Natural killer cell (primary cell): ENCODE results near the gene CACNA1C. TPM values are rescaled to one million over a fixed set of nuclear protein-coding genes. Genes with fewer than 3 reads are reported as not detected.

Experiments used
- ATAC-seq, 3 donors: fragments of 150-1000 bp in 2 of 3; fragments of 200-7000 bp in 1 of 3; cut with Tn5 transposase; 1 replicate in 1 of 3; 2 replicates in 2 of 3; pipeline ENCODE4 v1.10.0; 2021; ENCODE audit warnings: mild to moderate bottlenecking in 2 of 3, moderate library complexity in 2 of 3
- DNase-seq, 2 donors: peaks; one replicate each; pipeline versions ENCODE4 v3.0.0 to v3.0.0-alpha.2; 2013 to 2021; ENCODE audit warnings: mixed read lengths in 1 of 2
- H3K27ac ChIP-seq: one replicate; pipeline ENCODE4 v1.5.1; 2013; ENCODE audit warnings: mild to moderate bottlenecking, low read length
- H3K27me3 ChIP-seq: one replicate; pipeline ENCODE4 v1.6.1; 2013; ENCODE audit warnings: low read length; ENCODE audit not compliant: control insufficient read depth, insufficient read depth
- H3K36me3 ChIP-seq: one replicate; pipeline ENCODE4 v1.6.1; 2013; ENCODE audit warnings: low read length; ENCODE audit not compliant: control insufficient read depth, insufficient read depth
- H3K4me1 ChIP-seq: one replicate; pipeline ENCODE4 v1.6.1; 2013; ENCODE audit warnings: low read length; ENCODE audit not compliant: control insufficient read depth, insufficient read depth
- H3K4me3 ChIP-seq: one replicate; pipeline ENCODE4 v1.5.1; 2013; ENCODE audit warnings: low read length
- H3K9me3 ChIP-seq: one replicate; pipeline ENCODE4 v1.6.1; 2013; ENCODE audit warnings: low read length; ENCODE audit not compliant: control insufficient read depth, insufficient read depth
- H3K27ac Mint-ChIP-seq, 2 donors: one replicate each; pipeline ENCODE4 v1.8.0; 2022; ENCODE audit warnings: mild to moderate bottlenecking in 2 of 2, mixed read lengths in 2 of 2, moderate library complexity in 1 of 2
- H3K27me3 Mint-ChIP-seq, 2 donors: one replicate each; pipeline ENCODE4 v1.8.0; 2022; ENCODE audit warnings: low read depth in 2 of 2, mixed read lengths in 2 of 2
- H3K36me3 Mint-ChIP-seq: one replicate; pipeline ENCODE4 v1.8.0; 2022; ENCODE audit warnings: mixed read lengths
- H3K4me1 Mint-ChIP-seq, 2 donors: one replicate each; pipeline ENCODE4 v1.8.0; 2022; ENCODE audit warnings: mixed read lengths in 2 of 2
- H3K4me3 Mint-ChIP-seq: one replicate; pipeline ENCODE4 v1.8.0; 2022; ENCODE audit warnings: mild to moderate bottlenecking, moderate library complexity, mixed read lengths
- H3K9me3 Mint-ChIP-seq, 2 donors: one replicate each; pipeline ENCODE4 v1.8.0; 2022; ENCODE audit warnings: mixed read lengths in 2 of 2
- WGBS: methylation state at CpG from one replicate; pipeline ENCODE4 v1.1.7; 2013; ENCODE audit warnings: missing lambda C conversion rate; ENCODE audit not compliant: insufficient coverage; 5-methylcytosine and 5-hydroxymethylcytosine counted together
- intact Hi-C: fragments of 100-400 bp; cut with micrococcal nuclease; formaldehyde crosslinking; loops from one replicate; pipeline ENCODE4 v1.14.2; 2022
- total RNA-seq, 4 donors: library from RNA; stranded (reverse); fragments of 120-200 nt in 1 of 4; gene quantifications; one replicate each; pipeline versions ENCODE4 v1.2.3 to v1.2.4, GENCODE V29; 2013 to 2022
- TF ChIP-seq, protein P1 (sequence below): fragments of 200-600 bp; IDR thresholded peaks from one replicate; pipeline ENCODE4 v1.8.0; 2022; ENCODE audit warnings: antibody characterized with exemption

CACNA1C gene
- total RNA-seq, 3 donors from 2014 or later (not counting 1 experiment from before 2014, with no cell fraction given): 0.07 to 0.35 (median 0.08) TPM

DNA sequence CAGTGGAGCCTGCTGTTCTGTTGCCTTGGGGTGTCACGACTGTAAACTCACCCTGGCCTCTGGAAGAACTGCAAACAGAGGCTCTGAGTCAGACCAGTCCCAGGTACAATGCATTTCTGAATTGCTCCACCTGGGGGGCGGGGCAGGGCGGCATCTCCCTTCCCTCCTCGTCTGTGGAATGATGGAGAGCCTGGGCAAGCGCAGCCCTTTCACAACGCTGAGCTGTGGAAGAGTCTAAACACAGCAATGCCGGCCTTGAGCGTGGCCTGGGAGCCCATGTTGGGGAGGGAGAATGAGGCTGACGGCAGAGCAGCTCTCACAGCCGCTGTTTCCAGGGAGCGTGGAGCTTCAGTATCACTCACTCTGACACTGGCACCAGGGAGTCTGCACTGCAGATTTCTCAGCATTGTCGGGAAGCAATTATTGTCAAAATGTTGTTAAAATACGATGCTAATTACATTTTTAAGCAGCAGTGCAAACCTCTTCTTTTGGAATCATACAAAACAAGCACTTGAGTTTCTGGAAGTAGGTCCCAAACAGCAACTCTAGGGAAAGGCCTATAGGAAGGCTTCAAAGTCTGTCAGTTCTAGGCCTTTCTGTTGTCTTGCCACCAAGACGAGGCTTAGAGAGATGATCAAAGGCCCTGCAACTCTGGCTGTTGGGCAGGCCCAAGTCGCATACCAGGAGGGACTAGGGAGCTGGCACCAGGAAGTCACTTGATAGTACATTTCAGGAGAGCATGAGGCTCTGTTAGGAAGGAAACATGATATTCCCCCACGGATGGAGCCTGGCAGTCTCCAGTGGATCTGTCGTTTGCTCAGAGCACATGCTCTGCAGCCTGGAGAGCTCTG lies 498.0 kb downstream of the CACNA1C start:
- Mint-ChIP-seq H3K27me3 (no peaks in the 10 kb centered on the region), H3K27ac (no peak overlapping the region), H3K4me3 (no peak overlapping the region), H3K36me3 (no peaks in the 10 kb centered on the region), H3K4me1 (no peaks in the 10 kb centered on the region), H3K9me3 (no peaks in the 10 kb centered on the region)
- TF ChIP-seq, protein P1, sequence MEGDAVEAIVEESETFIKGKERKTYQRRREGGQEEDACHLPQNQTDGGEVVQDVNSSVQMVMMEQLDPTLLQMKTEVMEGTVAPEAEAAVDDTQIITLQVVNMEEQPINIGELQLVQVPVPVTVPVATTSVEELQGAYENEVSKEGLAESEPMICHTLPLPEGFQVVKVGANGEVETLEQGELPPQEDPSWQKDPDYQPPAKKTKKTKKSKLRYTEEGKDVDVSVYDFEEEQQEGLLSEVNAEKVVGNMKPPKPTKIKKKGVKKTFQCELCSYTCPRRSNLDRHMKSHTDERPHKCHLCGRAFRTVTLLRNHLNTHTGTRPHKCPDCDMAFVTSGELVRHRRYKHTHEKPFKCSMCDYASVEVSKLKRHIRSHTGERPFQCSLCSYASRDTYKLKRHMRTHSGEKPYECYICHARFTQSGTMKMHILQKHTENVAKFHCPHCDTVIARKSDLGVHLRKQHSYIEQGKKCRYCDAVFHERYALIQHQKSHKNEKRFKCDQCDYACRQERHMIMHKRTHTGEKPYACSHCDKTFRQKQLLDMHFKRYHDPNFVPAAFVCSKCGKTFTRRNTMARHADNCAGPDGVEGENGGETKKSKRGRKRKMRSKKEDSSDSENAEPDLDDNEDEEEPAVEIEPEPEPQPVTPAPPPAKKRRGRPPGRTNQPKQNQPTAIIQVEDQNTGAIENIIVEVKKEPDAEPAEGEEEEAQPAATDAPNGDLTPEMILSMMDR: no peak
- no peak for DNase-seq
- H3K4me3 ChIP-seq: no peak overlapping the region
- no peaks in the 10 kb centered on the region for H3K36me3 ChIP-seq
- intact Hi-C loops: no loop called here
- H3K27ac ChIP-seq: no peak overlapping the region
- H3K9me3 ChIP-seq: no peaks in the 10 kb centered on the region
- H3K27me3 ChIP-seq: no peaks in the 10 kb centered on the region
- no peaks in the 10 kb centered on the region for H3K4me1 ChIP-seq
- 88% methylated on average over 15 of the region's 17 CpGs for WGBS
- ATAC-seq: no peak

DNA sequence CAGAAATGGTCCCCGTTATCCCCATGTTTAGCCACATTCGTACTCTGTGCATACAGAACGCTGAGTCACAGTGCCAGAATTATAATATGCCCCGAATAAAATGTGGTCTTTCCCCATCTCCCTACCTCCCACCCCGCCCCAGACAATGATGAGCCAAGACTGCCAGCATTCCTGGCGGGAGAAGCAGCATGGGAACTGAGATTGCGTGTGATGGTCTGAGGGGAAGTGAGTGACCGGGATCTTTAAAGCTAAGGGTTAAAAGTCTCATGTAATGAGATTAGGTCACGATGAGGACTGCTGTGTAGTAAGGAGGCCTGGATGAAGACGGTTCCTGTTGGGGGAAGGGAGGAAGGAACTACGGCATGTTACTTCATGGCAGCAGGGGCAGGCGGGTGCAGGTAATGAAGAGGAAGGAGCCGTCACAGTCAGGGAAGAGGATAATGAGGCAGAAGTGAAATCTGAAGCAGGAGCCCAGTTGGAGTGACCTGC lies 498.7 kb downstream of the CACNA1C start:
- TF ChIP-seq, protein P1: no peak
- no peak overlapping the region for H3K4me3 ChIP-seq
- no peaks in the 10 kb centered on the region for H3K36me3 ChIP-seq
- no peaks in the 10 kb centered on the region for H3K27me3 ChIP-seq
- H3K27ac ChIP-seq: no peak overlapping the region
- no peak overlapping the region for H3K4me3 Mint-ChIP-seq
- intact Hi-C loops: no loop called here
- H3K27me3 Mint-ChIP-seq: no peaks in the 10 kb centered on the region
- H3K9me3 Mint-ChIP-seq: no peaks in the 10 kb centered on the region
- ATAC-seq: no peak
- no peaks in the 10 kb centered on the region for H3K4me1 ChIP-seq
- no peaks in the 10 kb centered on the region for H3K9me3 ChIP-seq
- WGBS: 80% methylated on average over 13 of the region's 13 CpGs
- no peak overlapping the region for H3K27ac Mint-ChIP-seq
- DNase-seq: no peak
- no peaks in the 10 kb centered on the region for H3K4me1 Mint-ChIP-seq
- no peaks in the 10 kb centered on the region for H3K36me3 Mint-ChIP-seq

DNA sequence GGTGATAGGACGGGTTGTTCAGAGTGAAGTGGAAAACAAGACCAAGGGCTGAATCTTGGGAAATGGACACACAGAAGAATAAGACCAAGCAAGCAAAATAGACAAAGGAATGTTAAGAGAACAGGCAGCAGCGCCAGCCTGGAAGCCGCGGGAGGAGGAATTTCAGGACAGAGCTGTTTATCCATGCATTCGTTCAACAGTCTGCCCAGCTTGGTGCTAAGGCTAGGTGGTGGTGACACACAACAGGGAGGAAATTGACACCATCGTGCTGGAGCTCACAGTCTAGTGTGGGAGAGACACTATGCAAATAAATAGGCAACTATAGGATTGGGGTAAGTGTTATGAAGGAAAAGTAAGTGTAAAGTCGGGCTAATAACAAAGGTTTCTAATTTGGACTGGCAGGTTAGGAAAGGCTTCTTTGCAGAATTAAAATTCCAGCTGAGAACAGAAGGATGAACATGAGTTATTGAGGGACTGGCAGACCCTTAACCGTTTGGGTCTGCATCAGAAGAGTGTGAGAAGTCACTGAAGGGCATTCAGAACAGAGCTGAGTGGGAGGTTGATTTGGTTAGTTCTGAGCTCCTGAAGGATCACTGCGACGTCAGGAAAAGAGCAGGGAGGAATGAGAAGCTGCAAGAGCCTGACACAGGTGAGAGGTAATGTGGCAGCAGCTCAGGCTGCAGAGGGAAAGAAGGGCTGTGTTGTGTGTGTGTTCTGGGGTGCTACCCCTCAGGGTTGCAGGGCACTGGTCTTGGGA lies 499.4 kb downstream of the CACNA1C start:
- H3K36me3 Mint-ChIP-seq: no peaks in the 10 kb centered on the region
- H3K4me3 ChIP-seq: no peak overlapping the region
- no peak overlapping the region for H3K27ac ChIP-seq
- TF ChIP-seq, protein P1: no peak
- WGBS: 84% methylated on average over 10 of the region's 10 CpGs
- H3K4me1 ChIP-seq: no peaks in the 10 kb centered on the region
- no peaks in the 10 kb centered on the region for H3K9me3 Mint-ChIP-seq
- H3K9me3 ChIP-seq: no peaks in the 10 kb centered on the region
- no peaks in the 10 kb centered on the region for H3K27me3 ChIP-seq
- no peak overlapping the region for H3K4me3 Mint-ChIP-seq
- DNase-seq (no peak), ATAC-seq (no peak)
- peaks cover 0 to 3% of the 10 kb centered on the region in 2 donors for H3K27me3 Mint-ChIP-seq
- no peak overlapping the region for H3K27ac Mint-ChIP-seq
- no peaks in the 10 kb centered on the region for H3K4me1 Mint-ChIP-seq
- intact Hi-C loops: no loop called here
- no peaks in the 10 kb centered on the region for H3K36me3 ChIP-seq
